Transverse colon (tissue), 4 donors: ENCODE results near the gene ZNF574. TPM values are rescaled to one million over a fixed set of nuclear protein-coding genes. Genes with fewer than 3 reads are reported as not detected.

Experiments
- DNase-seq: peaks from one replicate; pipeline ENCODE4 v3.0.0-alpha.2; 2019
- H3K27ac ChIP-seq, 4 donors: fragments of 200-600 bp; sonication (generic); 2 replicates each; pipeline ENCODE4 v1.5.1; 2016 to 2018; ENCODE audit warnings: inconsistent platforms in 4 of 4
- H3K27me3 ChIP-seq: fragments of 200-600 bp; sonication (generic); 2 replicates; pipeline ENCODE4 v1.5.1; 2017; ENCODE audit warnings: inconsistent platforms
- H3K36me3 ChIP-seq, 4 donors: fragments of 200-600 bp; sonication (generic); 2 replicates each; pipeline ENCODE4 v1.5.1; 2017 to 2019; ENCODE audit warnings: inconsistent platforms in 4 of 4
- H3K4me1 ChIP-seq, 4 donors: fragments of 200-600 bp; sonication (generic); 2 replicates each; pipeline ENCODE4 v1.5.1; 2017 to 2020; ENCODE audit warnings: inconsistent platforms in 4 of 4
- H3K4me3 ChIP-seq, 4 donors: fragments of 200-600 bp; sonication (generic); 1 replicate in 1 of 4; 2 replicates in 3 of 4; pipeline versions ENCODE4 v1.5.1 to v1.6.1; 2017 to 2019; ENCODE audit warnings: inconsistent platforms in 4 of 4
- H3K9me3 ChIP-seq, 2 donors: fragments of 200-600 bp; sonication (generic); 2 replicates each; pipeline ENCODE4 v1.5.1; 2017 to 2019; ENCODE audit warnings: inconsistent platforms in 2 of 2
- EP300 ChIP-seq: sonication (generic); formaldehyde crosslinking; IDR thresholded peaks from one replicate; pipeline ENCODE4 v1.6.1; 2017; ENCODE audit warnings: antibody characterized with exemption, low read depth
- POLR2A ChIP-seq: fragments of 450-650 bp; IDR thresholded peaks from one replicate; pipeline ENCODE4 v1.6.1; 2016; ENCODE audit warnings: antibody characterized with exemption, mild to moderate bottlenecking, moderate library complexity
- POLR2AphosphoS5 ChIP-seq, 3 donors: sonication (generic); formaldehyde crosslinking; IDR thresholded peaks; one replicate each; pipeline ENCODE4 v1.6.1; 2016; ENCODE audit warnings: antibody characterized with exemption in 3 of 3
- WGBS, 2 donors: methylation state at CpG; one replicate each; pipeline ENCODE4 v1.1.5; 2018; ENCODE audit warnings: low coverage in 1 of 2; 5-methylcytosine and 5-hydroxymethylcytosine counted together
- in situ Hi-C, 4 donors: fragments of 200-750 bp; cut with MboI; loops; one replicate each; pipeline versions ENCODE4 v1.15.0 to v1.15.1; 2017; ENCODE audit warnings: low sequenced_read_pairs in 3 of 4, low pct_ligation_motif_present in 1 of 4, low pct_unique_long_range_greater_than_20kb in 1 of 4
- intact Hi-C: fragments of 100-400 bp; cut with DNase I; formaldehyde crosslinking; loops from one replicate; pipeline ENCODE4 v1.15.1; 2023; ENCODE audit warnings: low total_unique reads
- total RNA-seq, 4 donors: library from RNA; depleted of rRNA; stranded (reverse); fragments of >200 nt; gene quantifications; one replicate each; pipeline ENCODE4 v1.1.0, GENCODE V29; 2016
- TF ChIP-seq, protein P1 (sequence below), 5 experiments: fragments of 200-600 bp in 3 of 5; fragments of 450-650 bp in 2 of 5; sonication (generic) in 3 of 5; IDR thresholded peaks; 1 replicate in 2 of 5; 2 replicates in 3 of 5; pipeline ENCODE4 v1.5.1; 2016 to 2017; ENCODE audit warnings: antibody characterized with exemption in 5 of 5, inconsistent platforms in 3 of 5, mild to moderate bottlenecking in 2 of 5, moderate library complexity in 1 of 5

Gene ZNF574
- total RNA-seq, 4 donors from 2014 or later, result 8.0 to 18.7 (median 16.5) TPM

DNA sequence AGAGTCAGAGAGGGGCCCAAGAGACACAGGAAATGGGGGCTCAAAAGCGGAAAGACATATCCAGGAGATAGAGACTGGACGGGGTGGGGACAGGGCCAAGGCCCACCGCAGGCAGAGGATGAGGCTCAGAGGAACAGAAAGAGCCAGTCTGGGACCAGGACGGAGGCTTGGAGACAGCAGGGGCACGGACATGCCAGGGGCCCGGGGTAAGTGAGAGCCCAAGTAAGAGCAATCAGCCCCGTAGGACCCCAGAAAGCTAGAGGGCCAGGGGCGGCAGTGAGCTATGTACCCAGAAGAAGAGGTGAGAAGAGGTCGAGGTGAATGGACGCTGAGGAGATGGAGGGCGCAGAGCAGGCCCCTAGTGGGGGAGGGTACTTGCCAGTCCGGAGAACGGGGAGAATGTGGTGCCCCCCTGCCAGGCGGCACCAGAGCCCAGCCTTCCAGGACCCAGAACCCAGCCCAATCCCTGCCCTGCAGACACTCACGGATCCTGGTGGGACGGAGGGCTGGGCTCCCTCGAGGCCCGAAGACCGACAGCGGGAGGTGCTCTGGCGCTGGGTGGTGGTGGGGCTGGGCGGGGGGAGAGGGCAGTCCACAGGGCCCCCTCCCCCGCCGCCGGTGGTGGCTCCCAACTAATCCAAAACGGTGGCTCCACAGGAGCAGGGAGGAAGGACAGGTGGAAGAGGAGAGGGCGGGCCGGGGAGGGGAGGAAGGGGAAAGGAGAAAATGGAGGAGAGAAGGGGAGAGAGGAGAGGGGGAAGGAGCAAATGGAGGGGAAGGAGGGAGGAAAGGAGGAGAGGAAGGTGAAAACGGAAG lies 7.0 kb upstream of the ZNF574 start:
- WGBS, 2 donors, result 32% methylated on average over 26 of the region's 29 CpGs; no CpG with 5 or more reads in 1 of the 2 donors
- Histone ChIP-seq H3K36me3 (no peaks in the 10 kb centered on the region), H3K9me3 (no peaks in the 10 kb centered on the region), H3K27ac (peak overlapping the region; percentile 5 to 76 (median 50)), H3K27me3 (peaks cover 38% of the 10 kb centered on the region), H3K4me1 (peaks cover 0 to 19% (median 8%) of the 10 kb centered on the region in 4 donors), H3K4me3 (peak overlapping the region; percentile 3 to 50 (median 30))
- intact Hi-C loops, result no loop called here
- DNase-seq, result no peak
- TF ChIP-seq POLR2A (no peak), POLR2AphosphoS5 (IDR thresholded peaks at IDR 0.05) (no peak), EP300 (no peak)
- TF ChIP-seq, protein P1, sequence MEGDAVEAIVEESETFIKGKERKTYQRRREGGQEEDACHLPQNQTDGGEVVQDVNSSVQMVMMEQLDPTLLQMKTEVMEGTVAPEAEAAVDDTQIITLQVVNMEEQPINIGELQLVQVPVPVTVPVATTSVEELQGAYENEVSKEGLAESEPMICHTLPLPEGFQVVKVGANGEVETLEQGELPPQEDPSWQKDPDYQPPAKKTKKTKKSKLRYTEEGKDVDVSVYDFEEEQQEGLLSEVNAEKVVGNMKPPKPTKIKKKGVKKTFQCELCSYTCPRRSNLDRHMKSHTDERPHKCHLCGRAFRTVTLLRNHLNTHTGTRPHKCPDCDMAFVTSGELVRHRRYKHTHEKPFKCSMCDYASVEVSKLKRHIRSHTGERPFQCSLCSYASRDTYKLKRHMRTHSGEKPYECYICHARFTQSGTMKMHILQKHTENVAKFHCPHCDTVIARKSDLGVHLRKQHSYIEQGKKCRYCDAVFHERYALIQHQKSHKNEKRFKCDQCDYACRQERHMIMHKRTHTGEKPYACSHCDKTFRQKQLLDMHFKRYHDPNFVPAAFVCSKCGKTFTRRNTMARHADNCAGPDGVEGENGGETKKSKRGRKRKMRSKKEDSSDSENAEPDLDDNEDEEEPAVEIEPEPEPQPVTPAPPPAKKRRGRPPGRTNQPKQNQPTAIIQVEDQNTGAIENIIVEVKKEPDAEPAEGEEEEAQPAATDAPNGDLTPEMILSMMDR (IDR thresholded peaks at IDR 0.05), result no peak
- in situ Hi-C loops, result no loop called here

DNA sequence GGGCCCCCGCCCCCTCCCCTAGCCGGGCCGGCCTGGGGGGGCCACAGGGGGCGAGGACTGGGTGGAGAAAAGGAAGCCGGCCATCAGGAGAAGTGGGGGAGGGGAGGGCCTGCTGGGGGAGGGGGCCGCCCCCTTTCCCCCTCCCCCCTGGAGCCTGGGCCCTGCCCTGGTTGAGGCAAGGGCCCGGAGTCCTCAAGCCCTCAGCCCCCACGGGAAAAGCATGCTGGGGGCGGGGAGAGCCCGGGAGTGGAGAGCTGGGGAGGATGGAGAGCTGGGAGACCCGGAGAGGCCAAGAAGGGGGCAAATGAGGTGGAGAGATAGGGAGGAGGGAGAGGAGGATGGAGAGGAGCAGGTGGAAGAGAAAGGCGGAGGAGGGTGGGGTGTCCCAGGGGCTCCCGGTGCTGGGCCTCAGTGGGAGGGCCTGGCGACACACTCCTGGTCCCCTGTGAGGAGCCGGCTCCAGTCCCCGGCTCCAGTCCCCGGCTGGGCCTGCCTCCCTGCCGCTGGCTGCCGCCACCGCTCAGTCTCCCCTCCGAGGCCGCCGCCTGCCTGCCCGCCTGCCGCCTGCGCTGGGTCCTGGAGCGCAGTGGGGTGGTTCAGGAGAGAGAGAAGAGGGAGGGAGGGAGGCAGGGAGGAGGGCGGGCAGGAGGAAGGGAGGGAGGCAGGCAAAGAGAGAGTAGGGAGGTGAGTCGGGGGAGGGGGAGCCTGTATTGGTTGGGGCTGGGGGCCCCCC lies 6.2 kb upstream of the ZNF574 start, which contains the start of gene GRIK5:
GRIK5 (minus strand) TSS at position 588 of the 733 bp plus-strand sequence. CDS start 4,436 bp downstream, outside the sequence.
- no peak for TF ChIP-seq POLR2A
- TF ChIP-seq POLR2AphosphoS5 (IDR thresholded peaks at IDR 0.05), result peak in 1 of 3 donors; percentile 44
- TF ChIP-seq, protein P1 (IDR thresholded peaks at IDR 0.05), result no peak
- WGBS, 2 donors, result 20 to 35% methylated on average over 3 to 25 of the region's 29 CpGs
- peak within 1 kb of the TSS; percentile 30 to 50 (median 32) for H3K4me3 ChIP-seq
- peak within 1 kb of the TSS; percentile 5 to 76 (median 50) for H3K27ac ChIP-seq
- in situ Hi-C loops, result no loop called here
- H3K36me3 ChIP-seq, result no peaks in the 10 kb centered on the region
- DNase-seq, result no peak
- no peaks in the 10 kb centered on the region for H3K9me3 ChIP-seq
- intact Hi-C loops, result no loop called here
- H3K27me3 ChIP-seq, result peaks cover 38% of the 10 kb centered on the region
- H3K4me1 ChIP-seq, result peaks cover 3 to 23% (median 10%) of the 10 kb centered on the region in 4 donors

DNA sequence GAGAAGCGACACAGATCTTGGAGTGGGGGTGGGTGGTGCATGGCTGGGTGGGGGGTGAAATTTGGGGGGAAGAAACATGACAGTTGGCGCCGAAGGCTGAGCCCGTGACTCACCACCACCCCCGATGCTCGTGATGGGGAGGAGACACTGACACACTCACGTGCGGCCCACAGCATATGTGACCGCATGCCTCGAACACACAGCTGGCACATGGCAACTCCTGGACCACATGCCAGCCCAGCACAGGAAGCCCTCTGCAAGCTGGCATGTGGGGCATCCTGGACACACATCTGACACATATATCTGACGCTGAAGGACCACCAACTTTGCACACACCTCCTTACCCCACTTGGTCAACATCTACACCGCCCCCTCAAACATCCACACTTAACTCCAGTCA lies 4.7 kb upstream of the ZNF574 start:
- 96% methylated on average over 12 of the region's 12 CpGs; no CpG with 5 or more reads in 1 of the 2 donors for WGBS, 2 donors

More for the DNA sequence above, 4.7 kb upstream of the ZNF574 start:
- H3K9me3 ChIP-seq, result no peaks in the 10 kb centered on the region
- H3K36me3 ChIP-seq, result no peaks in the 10 kb centered on the region
- H3K27me3 ChIP-seq, result peaks cover 34% of the 10 kb centered on the region
- TF ChIP-seq EP300, result no peak
- no peak for TF ChIP-seq POLR2A
- TF ChIP-seq POLR2AphosphoS5 (IDR thresholded peaks at IDR 0.05), result no peak
- TF ChIP-seq, protein P1 (IDR thresholded peaks at IDR 0.05), result no peak
- intact Hi-C loops, result no loop called here
- no peak overlapping the region for H3K27ac ChIP-seq
- H3K4me3 ChIP-seq, result no peak overlapping the region
- no peak for DNase-seq
- in situ Hi-C loops, result no loop called here
- peaks cover 6 to 28% (median 15%) of the 10 kb centered on the region in 4 donors for H3K4me1 ChIP-seq
